ENCODE data around the gene ITGB6. TPM values are rescaled to one million over a fixed set of nuclear protein-coding genes. Genes with fewer than 3 reads are reported as not detected.
A peak's percentile ranks its signal among the peaks of the same experiment; 100 is the strongest.

ITGB6 gene
- total RNA-seq, 1 donor from 2014 or later, result 0.99 TPM

DNA sequence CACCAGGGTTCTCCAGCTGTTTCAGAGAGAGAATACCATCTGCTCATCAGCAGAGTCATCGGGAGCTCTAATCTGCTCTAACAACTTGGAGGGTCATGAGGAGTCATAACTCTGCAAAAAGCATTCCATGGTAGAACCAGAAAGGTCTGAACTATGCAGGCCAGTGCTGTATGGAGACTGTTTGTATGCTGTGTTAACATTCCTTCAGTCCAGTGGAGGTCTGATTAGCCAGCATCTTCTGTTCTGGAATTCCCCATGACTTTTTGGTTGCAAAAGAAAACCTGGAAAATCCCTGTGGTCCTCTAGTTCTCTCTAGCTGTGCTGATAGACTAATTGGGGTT is 9.4 kb upstream of the ITGB6 start:
- intact Hi-C loops (cut with micrococcal nuclease), result no loop called here
- Histone ChIP-seq H3K4me3 (no peak overlapping the region), H3K36me3 (no peaks in the 10 kb centered on the region), H3K4me1 (peaks cover 22% of the 10 kb centered on the region), H3K27me3 (ENCODE audit: low read depth) (no peaks in the 10 kb centered on the region), H3K27ac (replicated peaks) (no peak overlapping the region), H3K9me3 (replicated peaks) (no peaks in the 10 kb centered on the region)
- DNase-seq, result no peak
- TF ChIP-seq, protein P1, sequence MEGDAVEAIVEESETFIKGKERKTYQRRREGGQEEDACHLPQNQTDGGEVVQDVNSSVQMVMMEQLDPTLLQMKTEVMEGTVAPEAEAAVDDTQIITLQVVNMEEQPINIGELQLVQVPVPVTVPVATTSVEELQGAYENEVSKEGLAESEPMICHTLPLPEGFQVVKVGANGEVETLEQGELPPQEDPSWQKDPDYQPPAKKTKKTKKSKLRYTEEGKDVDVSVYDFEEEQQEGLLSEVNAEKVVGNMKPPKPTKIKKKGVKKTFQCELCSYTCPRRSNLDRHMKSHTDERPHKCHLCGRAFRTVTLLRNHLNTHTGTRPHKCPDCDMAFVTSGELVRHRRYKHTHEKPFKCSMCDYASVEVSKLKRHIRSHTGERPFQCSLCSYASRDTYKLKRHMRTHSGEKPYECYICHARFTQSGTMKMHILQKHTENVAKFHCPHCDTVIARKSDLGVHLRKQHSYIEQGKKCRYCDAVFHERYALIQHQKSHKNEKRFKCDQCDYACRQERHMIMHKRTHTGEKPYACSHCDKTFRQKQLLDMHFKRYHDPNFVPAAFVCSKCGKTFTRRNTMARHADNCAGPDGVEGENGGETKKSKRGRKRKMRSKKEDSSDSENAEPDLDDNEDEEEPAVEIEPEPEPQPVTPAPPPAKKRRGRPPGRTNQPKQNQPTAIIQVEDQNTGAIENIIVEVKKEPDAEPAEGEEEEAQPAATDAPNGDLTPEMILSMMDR (IDR thresholded peaks at IDR 0.05; ENCODE audit: borderline replicate concordance), result no peak

DNA sequence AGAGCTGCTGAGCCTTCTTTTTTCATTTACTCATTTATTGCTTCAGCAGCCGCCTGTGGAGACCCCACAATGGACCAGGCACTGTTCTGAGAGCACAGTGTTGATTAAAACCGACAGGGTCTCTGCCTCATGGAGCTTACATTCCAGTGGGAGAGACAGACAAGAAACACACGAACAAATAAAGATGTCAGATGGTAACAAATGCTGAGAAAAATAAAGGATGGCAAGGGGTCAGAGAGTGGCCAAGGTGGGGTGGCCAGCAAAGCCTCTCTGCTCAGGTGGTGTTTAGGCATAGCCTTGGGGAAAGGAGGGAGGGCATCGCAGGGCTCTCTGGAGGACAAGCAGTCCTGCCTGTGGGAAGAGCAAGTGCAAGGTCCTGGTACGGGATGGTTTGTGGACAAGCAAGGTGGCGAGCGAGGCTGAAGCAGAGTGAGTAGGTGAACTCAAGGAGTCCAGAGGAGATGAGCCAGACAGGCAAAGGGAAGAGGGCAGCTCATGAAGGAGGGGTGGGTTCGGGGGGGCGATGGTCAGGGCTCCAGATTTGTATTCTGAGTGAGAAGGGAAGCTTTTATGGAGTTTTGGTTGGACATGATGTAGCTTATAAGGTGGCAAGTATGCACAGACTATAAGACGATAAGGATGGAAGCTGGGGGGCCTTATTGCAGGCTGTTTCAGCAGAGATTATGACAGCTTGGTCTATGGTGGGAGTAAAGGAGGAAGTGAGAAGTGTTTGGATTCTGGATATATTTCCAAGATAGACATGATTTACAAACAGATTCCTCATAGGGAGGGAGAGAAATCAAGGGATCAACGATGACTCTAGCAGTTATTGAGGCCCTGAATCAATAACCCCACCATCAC is 8.8 kb upstream of the ITGB6 start:
- intact Hi-C loops (cut with micrococcal nuclease), result no loop called here
- H3K27me3 ChIP-seq (ENCODE audit: low read depth), result no peaks in the 10 kb centered on the region
- H3K27ac ChIP-seq (replicated peaks), result peak overlapping the region; percentile 51
- no peaks in the 10 kb centered on the region for H3K36me3 ChIP-seq
- no peaks in the 10 kb centered on the region for H3K9me3 ChIP-seq (replicated peaks)
- H3K4me3 ChIP-seq, result no peak overlapping the region
- no peak for DNase-seq
- TF ChIP-seq, protein P1 (IDR thresholded peaks at IDR 0.05; ENCODE audit: borderline replicate concordance), result no peak
- H3K4me1 ChIP-seq, result peaks cover 16% of the 10 kb centered on the region

GRCh38 chr2:160207804-160208654 is 8.0 kb upstream of the ITGB6 start:
- H3K36me3 ChIP-seq, result no peaks in the 10 kb centered on the region
- intact Hi-C loops (cut with micrococcal nuclease), result no loop called here
- H3K27ac ChIP-seq (replicated peaks), result peak overlapping the region; percentile 51
- no peaks in the 10 kb centered on the region for H3K9me3 ChIP-seq (replicated peaks)
- TF ChIP-seq, protein P1 (IDR thresholded peaks at IDR 0.05; ENCODE audit: borderline replicate concordance), result no peak
- DNase-seq, result peak; percentile 42
- no peaks in the 10 kb centered on the region for H3K27me3 ChIP-seq (ENCODE audit: low read depth)
- H3K4me1 ChIP-seq, result peaks cover 16% of the 10 kb centered on the region
- no peak overlapping the region for H3K4me3 ChIP-seq

GRCh38 chr2:160207271-160207670 is 7.2 kb upstream of the ITGB6 start:
- Histone ChIP-seq H3K4me3 (no peak overlapping the region), H3K27ac (replicated peaks) (no peak overlapping the region), H3K27me3 (ENCODE audit: low read depth) (no peaks in the 10 kb centered on the region), H3K36me3 (no peaks in the 10 kb centered on the region), H3K4me1 (peaks cover 16% of the 10 kb centered on the region), H3K9me3 (replicated peaks) (no peaks in the 10 kb centered on the region)
- DNase-seq, result no peak
- intact Hi-C loops (cut with micrococcal nuclease), result no loop called here
- TF ChIP-seq, protein P1 (IDR thresholded peaks at IDR 0.05; ENCODE audit: borderline replicate concordance), result no peak

DNA sequence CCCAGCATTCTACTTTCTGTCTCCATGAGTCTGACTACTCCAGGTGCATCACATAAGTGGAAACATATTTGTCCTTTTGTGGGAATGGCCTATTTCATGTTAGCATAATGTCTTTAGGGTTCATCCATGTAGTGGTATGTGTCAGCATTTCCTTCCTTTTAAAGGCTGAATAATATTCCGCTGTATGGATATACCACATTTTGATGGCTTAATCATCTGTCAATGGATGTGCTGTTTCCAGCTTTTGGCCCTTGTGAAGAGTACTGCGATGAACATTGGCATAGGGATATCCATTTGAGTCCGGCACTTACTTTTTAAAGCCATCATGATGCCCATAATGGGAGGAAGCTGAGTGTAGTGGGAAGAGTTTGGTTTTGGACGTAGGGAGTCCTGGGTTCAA is 6.4 kb upstream of the ITGB6 start:
- intact Hi-C loops (cut with micrococcal nuclease), result no loop called here
- H3K36me3 ChIP-seq, result no peaks in the 10 kb centered on the region
- H3K4me3 ChIP-seq, result no peak overlapping the region
- peaks cover 16% of the 10 kb centered on the region for H3K4me1 ChIP-seq
- TF ChIP-seq, protein P1 (IDR thresholded peaks at IDR 0.05; ENCODE audit: borderline replicate concordance), result no peak
- no peak for DNase-seq
- no peaks in the 10 kb centered on the region for H3K9me3 ChIP-seq (replicated peaks)
- H3K27me3 ChIP-seq (ENCODE audit: low read depth), result no peaks in the 10 kb centered on the region
- no peak overlapping the region for H3K27ac ChIP-seq (replicated peaks)
